Effector CD8-positive, alpha-beta T cell (primary cell): ENCODE results near the gene ANO10.
"Not testable (repeated sequence)": the region's sequence is repeated elsewhere in the genome, so short reads cannot be mapped to it uniquely, and the experiment has no call there.

ENCODE experiments used
- DNase-seq: peaks from one replicate; lab custom pipeline; 2025; lab: John Stamatoyannopoulos, UW

ANO10 gene

DNA sequence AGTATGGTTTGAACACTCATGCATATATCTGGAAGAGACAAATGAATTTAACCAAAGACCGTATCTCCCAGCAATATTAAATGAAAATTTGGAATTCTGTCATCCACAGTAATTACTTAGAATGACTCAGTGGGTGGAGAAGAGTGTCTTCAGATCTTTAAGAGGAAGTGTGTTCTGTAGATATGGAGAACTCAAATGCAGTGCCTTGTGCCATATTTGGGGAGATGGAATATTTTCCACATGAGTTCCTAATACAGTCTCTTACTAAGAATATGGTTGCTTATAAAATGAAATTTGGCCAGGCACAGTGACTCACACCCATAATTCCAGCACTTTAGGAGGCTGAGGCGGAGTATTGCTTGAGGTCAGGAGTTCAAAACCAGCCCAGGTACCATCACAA lies 40.5 kb downstream of the ANO10 start:
- DNase-seq: no peak

DNA sequence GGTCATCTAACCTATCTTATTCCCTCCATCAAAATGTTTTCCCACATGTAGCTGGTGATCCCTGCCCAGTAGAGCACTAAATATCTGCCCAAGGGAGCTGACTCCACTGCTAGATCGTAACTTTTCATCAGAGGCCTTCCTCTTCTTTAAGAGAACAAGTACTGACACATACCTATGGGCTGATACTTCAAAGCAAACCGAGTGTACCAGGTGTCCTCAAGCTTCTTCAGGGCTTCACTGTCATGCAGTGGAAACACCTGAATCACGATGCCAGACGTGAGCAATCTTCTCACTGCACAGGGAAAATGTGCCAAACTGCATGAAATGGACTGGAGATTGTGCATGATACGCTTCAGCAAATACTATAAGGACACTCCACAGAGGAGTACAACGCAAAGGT lies 41.6 kb downstream of the ANO10 start:
- no peak for DNase-seq

DNA sequence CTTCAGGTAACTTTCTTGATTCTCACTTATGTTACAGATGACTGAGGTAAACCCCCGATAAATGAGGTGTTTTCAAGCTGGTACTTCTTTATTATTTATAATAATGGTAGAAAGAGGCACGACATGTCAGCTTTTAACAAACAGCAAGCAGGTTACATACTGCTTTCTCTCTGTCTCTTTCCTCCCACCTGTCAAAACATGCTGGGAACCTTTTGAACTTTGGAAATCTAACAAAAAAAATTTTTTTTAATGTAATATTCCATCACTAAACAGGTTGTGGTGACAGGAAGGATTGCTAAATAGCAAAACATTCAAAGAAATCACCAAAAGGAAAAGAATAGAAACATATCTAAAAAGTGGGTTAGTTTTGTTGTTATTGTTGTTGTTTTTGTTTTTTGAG lies 48.2 kb downstream of the ANO10 start:
- DNase-seq: no peak

DNA sequence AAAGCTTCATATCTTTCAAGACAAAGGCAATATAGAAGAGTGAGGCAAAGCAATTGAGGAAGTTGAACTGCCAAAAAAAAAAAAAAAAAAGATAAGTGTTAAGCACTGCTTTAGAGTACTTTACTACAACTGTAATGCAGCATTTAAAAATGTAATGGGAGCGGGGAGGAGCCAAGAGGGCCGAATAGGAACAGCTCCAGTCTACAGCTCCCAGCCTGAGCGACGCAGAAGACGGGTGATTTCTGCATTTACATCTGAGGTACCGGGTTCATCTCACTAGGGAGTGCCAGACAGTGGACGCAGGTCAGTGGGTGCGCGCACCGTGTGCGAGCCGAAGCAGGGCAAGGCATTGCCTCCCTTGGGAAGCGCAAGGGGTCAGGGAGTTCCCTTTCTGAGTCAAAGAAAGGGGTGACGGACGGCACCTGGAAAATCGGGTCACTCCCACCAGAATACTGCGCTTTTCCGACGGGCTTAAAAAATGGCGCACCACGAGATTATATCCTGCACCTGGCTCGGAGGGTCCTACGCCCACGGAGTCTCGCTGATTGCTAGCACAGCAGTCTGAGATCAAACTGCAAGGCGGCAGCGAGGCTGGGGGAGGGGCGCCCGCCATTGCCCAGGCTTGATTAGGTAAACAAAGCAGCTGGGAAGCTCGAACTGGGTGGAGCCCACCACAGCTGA lies 56.0 kb downstream of the ANO10 start:
- not testable (repeated sequence) for DNase-seq

DNA sequence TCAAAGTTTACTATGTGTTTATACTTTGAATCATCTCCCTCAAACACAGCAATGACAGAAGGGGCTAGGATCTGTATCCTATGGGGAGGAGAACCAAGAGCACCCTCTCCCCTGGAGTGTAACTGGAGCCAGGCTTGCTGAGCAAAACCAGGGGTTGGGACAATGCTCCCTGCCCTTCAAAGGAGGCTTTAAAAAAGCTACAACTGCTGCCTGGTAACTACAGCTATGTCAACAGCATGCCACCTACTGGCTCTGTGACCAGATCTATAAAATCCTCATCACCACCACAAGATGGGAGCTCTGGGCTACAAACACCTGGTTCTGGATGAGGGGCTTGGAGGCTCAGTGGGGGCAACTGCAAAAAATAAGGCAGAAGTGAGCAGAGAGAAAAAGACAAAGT lies 61.9 kb downstream of the ANO10 start:
- no peak for DNase-seq

DNA sequence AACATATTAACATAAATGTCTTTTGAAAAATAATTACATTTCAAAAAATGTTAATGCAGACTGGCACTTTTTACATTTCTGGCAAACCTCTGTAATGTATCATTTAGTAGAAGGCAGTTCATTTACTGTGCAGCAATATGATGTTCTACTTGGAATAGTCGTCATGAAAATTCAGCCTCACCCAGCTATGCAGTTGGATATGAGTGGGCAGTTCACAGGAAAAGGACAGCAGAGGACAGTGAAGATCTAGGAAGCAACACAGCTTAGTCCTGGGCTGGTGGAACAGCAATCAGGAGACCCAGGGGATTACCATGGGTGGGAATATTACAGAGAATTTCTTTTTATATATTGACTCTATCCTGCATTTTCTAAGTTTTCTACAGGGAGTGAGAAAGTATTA lies 63.6 kb downstream of the ANO10 start:
- DNase-seq: no peak

DNA sequence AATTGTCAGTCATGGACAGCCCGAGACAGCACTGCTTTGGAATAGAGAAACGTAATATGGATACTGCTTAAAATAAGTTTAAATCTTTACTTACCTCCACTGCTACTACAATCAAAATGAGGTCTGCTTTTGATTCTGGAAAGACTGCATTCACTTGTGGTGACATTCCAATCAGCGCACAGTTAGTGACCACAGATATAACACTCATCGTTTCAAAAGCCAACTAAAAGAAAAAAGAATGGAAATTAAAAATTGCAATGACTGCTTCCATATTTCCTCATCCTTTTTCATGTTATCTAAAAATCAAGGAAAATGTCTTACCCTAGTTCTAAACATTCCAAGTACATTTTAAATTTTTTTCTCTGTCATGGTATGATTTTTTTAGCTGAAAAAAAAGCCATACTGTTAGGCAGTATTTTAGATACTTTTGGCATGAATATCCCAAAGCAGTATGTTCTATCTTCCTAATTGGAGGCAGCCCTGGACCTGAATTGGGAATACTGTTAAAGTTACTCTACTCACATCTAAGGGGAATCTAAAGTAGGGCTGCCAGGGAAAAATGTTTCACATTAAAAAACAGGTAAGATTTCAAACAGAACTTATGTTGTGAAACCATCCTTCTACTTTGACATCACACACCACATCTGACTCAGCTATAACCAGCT lies 72.1 kb downstream of the ANO10 start:
- no peak for DNase-seq

DNA sequence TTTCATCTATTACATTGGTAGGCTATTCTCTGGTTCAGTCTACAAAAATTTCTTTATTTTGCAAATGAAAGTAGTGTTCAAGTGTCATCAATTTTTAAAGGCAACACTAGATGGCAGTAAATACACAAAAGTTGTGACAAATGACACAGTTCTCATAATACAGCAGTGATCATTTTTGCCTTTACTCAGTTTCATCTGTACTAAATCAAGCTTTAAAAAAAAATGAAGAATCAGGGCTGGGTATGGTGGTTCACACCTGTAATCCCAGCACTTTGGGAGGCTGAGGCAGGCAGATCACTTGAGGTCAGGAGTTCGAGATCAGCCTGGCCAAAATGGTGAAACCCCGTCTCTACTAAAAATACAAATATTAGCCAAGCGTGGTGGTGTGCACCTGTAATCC lies 77.5 kb downstream of the ANO10 start:
- DNase-seq: not testable (repeated sequence)

DNA sequence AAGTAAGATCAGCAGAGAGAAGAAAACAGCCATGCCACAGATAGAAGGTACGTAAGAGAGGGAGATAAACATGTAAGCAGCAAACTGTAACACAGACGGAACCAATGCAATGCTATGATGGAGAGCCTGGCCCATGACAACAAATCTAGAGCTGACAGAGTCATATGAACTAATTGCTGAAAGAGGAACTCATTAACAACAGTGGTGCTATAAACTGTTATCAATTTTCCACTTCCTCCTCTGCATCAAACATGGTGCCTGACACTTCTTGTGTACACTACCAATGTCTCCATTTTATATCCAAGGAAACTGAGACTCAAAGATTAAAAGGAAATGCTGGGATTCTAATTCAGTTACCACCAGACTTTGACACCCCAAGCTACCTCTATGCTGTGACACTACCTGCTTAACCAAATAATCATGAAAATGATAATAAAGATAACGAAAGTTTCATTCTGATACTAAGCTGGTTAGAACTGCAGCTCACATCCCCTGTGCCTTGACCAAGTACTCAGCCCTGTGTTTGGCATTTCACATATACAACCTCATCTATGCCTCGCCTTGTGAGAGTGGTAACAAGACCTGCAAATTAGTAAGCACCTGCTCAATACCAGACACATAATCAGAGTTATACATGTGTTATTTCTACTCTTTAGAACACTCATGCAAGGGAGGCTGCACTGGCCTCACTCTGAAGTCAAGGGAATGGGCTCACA lies 79.3 kb downstream of the ANO10 start:
- no peak for DNase-seq

DNA sequence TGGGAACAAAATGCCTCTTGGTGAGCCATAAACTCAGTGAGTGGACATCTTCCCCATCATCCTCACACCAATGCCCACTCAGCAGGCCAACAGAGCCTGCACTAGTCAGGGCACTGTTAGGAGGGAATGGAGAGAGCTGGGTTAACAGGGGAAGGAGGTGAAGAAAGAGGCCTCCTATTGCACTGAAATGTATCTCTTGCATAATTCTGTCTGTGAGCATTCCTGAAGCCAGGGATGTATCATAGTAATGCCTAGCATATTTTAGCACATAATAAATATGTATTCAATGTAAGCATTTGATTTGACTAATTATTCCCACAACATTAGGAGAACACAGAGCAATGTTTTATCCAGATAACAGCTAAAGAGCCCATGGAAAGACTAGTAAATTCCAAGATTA lies 81.2 kb downstream of the ANO10 start:
- no peak for DNase-seq

DNA sequence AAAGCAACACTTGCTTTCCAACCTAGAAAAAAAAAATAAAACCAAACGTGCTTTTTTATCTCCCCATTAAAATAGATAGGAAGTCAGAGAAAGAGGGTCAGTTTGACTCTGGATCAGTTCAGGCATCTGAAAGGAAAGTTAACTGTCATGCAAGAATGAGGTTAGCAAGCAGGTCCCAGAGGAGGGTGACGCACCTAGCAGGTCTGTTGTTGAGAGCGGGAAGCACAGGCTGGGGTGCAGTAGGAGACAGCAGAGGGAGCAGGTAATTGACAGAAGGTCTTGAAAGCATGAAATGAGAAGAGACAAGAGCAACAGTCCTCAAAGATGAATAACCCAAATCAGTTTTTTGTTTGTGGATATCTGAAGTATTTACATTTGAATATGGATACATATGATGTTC lies 82.5 kb downstream of the ANO10 start:
- DNase-seq: no peak

DNA sequence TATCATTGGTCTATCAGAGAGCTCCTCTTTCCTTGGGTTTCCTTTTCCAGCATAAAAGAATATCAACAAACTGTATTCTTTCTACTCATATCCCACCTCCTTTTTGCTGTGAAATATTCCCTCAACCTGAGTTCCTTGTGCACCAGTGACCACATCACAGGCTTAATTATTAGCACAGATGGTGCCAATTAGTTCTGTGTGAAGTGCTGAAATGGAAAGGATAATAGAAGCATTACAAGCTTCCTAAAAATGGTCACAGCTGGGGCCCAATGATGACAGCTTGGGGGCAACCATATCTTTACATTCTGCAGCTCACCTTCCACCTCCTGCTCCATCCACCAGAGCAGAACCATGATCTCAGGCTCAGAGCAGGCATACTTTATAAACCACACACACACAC lies 84.6 kb downstream of the ANO10 start:
- no peak for DNase-seq

DNA sequence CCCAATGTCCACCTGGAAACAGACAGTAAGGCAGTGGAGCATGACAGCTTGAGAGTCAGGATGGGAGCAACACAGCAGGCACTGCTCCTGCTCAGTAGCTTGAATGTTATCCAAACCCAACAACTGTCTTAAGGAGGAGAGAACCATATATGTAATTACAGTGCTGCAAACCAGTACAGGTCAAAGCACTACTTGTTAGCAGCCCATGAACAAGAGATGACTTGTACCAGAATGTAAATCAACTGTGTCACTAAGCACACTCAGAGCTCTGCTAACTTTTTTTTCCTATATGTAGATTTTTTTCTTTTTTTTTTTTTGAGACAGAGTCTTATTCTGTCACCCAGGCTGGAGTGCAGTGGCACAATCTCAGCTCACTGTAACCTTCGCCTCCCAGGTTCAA lies 87.1 kb downstream of the ANO10 start:
- no peak for DNase-seq

DNA sequence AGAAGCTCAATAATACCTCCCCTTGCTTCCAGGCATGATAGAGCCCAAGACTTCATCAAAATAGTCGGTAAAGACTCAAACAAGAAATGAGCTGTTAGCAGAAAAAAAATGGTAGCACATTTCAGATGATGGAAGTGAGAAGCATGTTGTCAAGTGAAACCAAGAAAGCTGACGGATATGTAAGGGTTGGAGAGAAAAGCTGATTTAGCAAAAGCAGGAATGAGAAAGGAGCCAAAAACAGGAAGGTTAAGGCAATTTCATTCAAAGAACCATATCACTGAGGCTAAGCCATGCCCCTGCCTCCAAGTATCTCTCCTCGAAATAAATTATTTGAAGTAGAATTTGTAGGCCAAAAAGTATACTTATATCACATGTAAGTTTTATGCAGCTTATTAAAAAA lies 88.8 kb downstream of the ANO10 start:
- DNase-seq: no peak

DNA sequence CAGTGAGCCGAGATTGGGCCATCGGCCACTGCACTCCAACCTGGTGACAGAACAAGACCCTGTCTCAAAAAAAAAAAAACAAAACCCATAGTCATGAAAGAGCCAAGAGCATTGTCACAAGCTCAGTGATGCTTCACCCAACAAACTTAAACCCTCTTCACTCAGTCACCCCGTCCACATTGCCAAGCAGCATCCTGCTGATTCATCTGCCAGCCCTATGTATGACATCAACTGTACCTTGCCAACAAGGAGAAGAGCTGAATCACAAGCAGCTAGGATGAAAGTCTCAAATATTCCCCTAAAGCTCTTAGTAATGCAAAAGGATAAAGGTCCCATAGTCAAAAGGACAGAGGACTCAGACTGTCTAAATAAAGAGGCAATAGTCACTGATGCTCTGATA lies 90.0 kb downstream of the ANO10 start:
- DNase-seq: no peak

DNA sequence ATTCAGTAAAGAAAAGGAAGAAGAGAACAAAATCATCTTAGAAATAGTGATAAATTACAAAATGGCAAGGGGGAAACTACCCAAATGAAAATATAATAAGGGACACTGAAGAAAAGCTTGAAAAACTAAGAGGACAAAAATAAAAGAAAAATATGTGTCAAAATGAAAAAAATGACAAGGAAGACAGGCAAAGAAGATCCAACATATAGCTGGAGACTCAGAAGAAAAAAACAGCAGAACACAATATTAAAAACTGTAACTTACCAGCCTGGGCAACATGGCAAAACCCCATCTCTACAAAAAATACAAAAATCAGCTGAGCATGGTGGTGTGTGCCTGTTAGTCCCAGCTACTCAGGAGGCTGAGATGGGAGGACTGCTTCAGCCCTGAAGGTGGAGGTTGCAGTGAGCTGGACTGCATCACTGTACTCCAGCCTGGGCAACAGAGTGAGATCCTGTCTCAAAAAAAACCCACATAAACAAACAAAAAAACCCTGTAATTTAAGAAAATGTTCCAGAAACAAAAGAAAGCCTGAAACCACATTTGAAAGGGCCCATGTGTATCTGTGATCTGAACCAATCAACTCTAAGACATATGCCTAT lies 93.2 kb downstream of the ANO10 start:
- no peak for DNase-seq

DNA sequence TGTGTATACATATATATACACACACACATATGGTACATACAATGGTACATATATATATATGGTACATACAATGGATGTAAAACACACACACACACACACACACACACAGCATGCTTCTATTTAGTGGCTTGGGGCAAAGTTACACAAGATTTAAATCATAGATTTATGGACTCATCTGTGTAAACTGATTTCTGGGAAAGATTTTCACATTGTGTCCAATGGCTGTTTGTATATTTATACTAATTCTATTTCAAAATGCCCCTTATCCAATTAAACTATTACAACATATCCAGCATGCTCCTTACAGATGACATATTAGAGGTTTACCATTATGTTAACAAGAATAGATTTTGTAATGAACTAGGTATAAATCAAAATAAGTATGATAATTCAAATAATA lies 94.9 kb downstream of the ANO10 start:
- DNase-seq: no peak

DNA sequence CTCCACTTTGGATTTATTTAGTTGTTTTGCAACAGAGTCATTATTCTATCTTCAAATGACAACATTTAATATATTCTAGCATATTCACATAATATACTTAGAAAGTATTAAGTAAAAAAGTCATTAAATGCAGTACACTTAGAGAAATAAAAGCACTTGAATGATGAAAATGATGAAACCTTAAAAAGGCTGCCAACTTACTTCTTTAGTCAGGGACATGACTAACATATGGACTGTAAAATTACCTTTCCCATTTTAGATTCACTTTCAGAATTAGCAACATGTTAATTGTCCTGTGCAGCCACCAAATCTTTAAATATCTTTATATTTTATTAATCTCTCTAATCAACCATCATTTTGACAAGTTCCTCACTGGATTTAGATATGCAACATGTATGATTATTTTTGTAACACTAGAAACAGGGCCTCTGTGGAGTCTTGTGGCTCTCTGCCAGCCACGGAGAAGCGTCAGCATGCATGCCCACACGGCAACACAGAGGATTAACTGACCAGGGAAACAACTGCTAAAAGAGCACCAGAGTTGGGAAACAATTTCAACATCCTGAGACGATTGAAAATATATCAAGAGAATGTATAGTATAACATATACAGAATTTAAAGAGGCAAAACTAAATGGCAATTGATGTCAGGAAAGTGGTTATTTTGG lies 95.7 kb downstream of the ANO10 start:
- DNase-seq: no peak

DNA sequence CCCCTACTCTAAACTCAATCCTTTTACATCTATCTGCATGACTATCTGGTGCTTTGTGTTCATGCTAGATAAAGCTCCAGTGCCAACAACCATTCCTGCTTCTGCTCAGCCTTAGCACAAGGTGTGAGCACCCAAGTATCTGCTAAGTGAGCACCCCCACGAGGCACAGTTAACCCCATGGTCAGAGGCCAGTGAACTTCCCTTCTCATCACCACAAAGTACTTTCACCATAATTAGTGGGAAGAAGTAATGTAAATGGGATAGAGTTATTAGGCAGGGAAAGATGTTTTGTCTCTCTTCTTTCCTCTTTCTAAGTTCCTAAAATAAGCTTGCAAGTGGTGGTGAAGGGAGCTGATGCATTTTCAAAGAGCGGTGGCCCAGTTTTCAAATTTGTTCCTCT lies 96.4 kb downstream of the ANO10 start:
- DNase-seq: no peak

DNA sequence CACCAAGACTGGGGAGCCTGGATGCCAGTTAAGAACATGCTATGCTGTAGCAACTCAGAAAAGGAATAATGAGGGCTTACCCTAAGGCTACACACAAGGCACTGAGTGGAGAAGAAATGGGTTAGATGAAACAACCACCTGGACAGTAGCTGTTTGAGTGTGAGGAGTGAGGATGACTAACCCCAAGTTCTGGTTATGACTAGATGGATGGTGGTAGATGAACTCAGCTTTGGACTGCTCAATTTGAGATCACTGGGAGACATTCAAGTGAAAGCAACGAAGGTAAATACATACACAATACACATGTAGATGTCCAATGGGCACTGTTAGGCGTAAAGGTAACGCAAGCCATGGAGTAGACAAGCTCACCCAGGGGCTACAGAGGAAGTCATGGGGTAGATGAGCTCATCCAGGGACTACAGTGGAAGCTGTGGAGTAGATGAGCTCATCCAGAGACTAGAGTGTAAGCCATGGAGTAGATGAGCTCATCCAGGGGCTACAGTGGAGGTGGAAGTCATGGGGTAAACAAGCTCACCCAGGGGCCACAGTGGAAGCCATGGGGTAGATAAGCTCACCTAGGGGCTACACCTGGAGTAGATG lies 98.3 kb downstream of the ANO10 start:
- no peak for DNase-seq

DNA sequence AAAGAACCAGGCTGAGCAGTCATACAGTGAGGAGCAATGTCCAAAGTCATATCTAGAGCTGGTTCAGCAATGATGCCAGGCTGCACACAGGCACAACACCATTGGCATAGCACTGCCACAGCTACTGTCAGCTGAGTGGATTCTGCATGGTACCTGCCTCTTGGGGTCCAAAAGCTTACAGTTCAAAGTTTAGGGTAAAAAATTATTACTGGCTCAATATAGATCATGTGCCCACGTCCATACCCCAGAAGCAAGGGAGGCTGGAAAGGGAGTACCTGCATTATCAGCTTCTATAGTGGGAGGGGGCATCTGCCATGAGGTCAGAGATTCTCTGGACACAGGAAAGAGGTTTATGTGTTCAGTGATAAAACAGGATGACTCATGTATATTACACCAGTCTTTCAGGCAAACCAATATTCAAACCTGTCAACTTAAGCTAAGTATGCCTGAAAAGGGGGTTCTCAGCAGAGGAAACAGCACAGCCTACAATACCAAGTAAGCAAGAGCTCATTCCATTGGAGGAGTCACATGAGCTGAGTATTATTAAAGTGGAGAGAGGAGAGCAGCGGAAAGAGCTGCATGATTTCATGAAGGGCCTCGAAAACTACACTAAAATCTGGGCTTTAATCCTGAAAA lies 99.0 kb downstream of the ANO10 start:
- no peak for DNase-seq

DNA sequence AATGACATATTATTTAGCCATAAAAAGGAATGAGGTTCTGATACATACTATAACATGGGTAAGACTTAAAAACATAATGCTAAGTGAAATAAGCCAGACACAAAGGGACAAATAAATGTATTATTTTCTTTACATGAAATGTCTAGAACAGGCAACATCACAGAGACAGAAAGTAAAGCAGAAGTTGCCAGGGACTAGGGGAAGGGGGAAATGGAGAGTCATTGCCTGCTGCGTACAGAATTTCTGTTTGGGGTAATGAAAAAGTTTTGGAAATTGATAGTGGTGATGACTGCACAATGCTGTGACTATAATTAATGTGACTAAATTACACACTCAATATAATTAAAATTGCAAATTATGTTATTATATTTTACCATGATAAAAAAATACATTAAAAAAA lies 99.9 kb downstream of the ANO10 start:
- no peak for DNase-seq
